Panc1 (cell line): ENCODE data around the gene DMBX1. TPM values are rescaled to one million over a fixed set of nuclear protein-coding genes. Genes with fewer than 3 reads are reported as not detected.

Source experiments
- ATAC-seq: fragments of 200-7000 bp; cut with Tn5 transposase; 2 replicates; pipeline ENCODE4 v1.9.1; 2020; ENCODE audit warnings: mild to moderate bottlenecking, moderate library complexity
- BruUV-seq: library from RNA; stranded (reverse); fragments of 400-500 nt; replicated peaks from 2 replicates; lab custom pipeline; 2021; lab: Mats Ljungman, UMichigan
- CTCF ChIA-PET: fragments of 300-600 bp; sonication (Branson Sonifier 250); formaldehyde crosslinking; loops from one replicate; lab custom pipeline; 2022; ENCODE audit warnings: antibody characterized with exemption; lab: Charles Lee
- POLR2A ChIA-PET: fragments of 300-600 bp; sonication (Branson Sonifier 250); formaldehyde crosslinking; loops from one replicate; lab custom pipeline; 2022; ENCODE audit warnings: antibody characterized with exemption; lab: Charles Lee
- DNase-seq: peaks from one replicate; pipeline ENCODE4 v3.0.0-alpha.2; 2010; ENCODE audit warnings: low read depth, low spot score
- H3K27ac ChIP-seq: 2 replicates; pipeline ENCODE4 v1.5.1; 2011; ENCODE audit warnings: mild to moderate bottlenecking, low read length, inconsistent platforms
- H3K27me3 ChIP-seq: fragments of 200-500 bp; sonication (Bioruptor generic); 2 replicates; pipeline ENCODE4 v1.6.0; 2014; ENCODE audit warnings: low read length, inconsistent platforms; ENCODE audit not compliant: control insufficient read depth, insufficient read depth
- H3K36me3 ChIP-seq: fragments of 200-500 bp; sonication (Bioruptor generic); 2 replicates; pipeline ENCODE4 v1.5.1; 2014; ENCODE audit warnings: inconsistent platforms, mild to moderate bottlenecking, low read length, moderate library complexity; ENCODE audit not compliant: control insufficient read depth, insufficient read depth
- H3K4me1 ChIP-seq: 2 replicates; pipeline ENCODE4 v1.5.1; 2011; ENCODE audit warnings: inconsistent platforms, mild to moderate bottlenecking, low read length, moderate library complexity; ENCODE audit not compliant: control insufficient read depth, insufficient read depth
- H3K4me3 ChIP-seq, 2 experiments: 2 replicates each; pipeline ENCODE4 v1.5.1; 2011 to 2012; ENCODE audit warnings: low read depth in 2 of 2, low read length in 2 of 2, mild to moderate bottlenecking in 2 of 2, inconsistent platforms in 1 of 2, moderate library complexity in 1 of 2
- H3K9me3 ChIP-seq: fragments of 200-500 bp; sonication (Bioruptor generic); 2 replicates; pipeline ENCODE4 v1.5.1; 2014; ENCODE audit warnings: low read depth, mild to moderate bottlenecking, inconsistent platforms, low read length, moderate library complexity; ENCODE audit not compliant: control insufficient read depth, insufficient read depth
- CTCF ChIP-seq: fragments of 450-650 bp; IDR thresholded peaks from 2 replicates; pipeline ENCODE4 v1.5.1; 2017; ENCODE audit warnings: mild to moderate bottlenecking
- POLR2AphosphoS5 ChIP-seq: IDR thresholded peaks from 2 replicates; pipeline ENCODE4 v1.6.1; 2012; ENCODE audit warnings: mild to moderate bottlenecking, low read depth, low read length, moderate library complexity
- REST ChIP-seq, 2 experiments: IDR thresholded peaks; 2 replicates each; pipeline ENCODE4 v1.6.1; 2011 to 2012; ENCODE audit warnings: low read depth in 2 of 2, control low read depth in 1 of 2, low read length in 1 of 2, mild to moderate bottlenecking in 1 of 2, moderate library complexity in 1 of 2; ENCODE audit not compliant: insufficient read depth in 1 of 2
- SIN3A ChIP-seq: IDR thresholded peaks from 2 replicates; pipeline ENCODE4 v1.6.1; 2012; ENCODE audit warnings: low read depth, mild to moderate bottlenecking, low read length, moderate library complexity, borderline replicate concordance; ENCODE audit not compliant: insufficient read depth
- TCF7L2 ChIP-seq: IDR thresholded peaks from 2 replicates; pipeline ENCODE4 v1.6.1; 2011; ENCODE audit warnings: mild to moderate bottlenecking, low read depth, low read length, inconsistent platforms
- in situ Hi-C: cut with HindIII; loops from 2 replicates; pipeline ENCODE4 v1.10.0; 2016; ENCODE audit warnings: low sequenced_read_pairs, low pct_unique_long_range_greater_than_20kb
- intact Hi-C: fragments of 100-400 bp; cut with micrococcal nuclease; formaldehyde crosslinking; loops from one replicate; pipeline ENCODE4 v1.10.0; 2022; ENCODE audit not compliant: unreplicated experiment
- total RNA-seq: library from RNA; stranded (reverse); gene quantifications from one replicate; pipeline ENCODE4 v1.2.1, GENCODE V29; 2021; ENCODE audit not compliant: unreplicated experiment

Gene DMBX1
- total RNA-seq, 1 experiment from 2014 or later: 0.05 TPM

GRCh38 chr1:46535063-46535462 is 45.4 kb downstream of the DMBX1 start:
- H3K27ac ChIP-seq: no peak overlapping the region
- intact Hi-C loops (loop anchor here (10.0 kb wide), 1 partner anchor 190 kb away; no protein-coding TSS in a partner anchor), in situ Hi-C loops (no loop called here)
- CTCF ChIA-PET: interaction anchor here (0.5 to 1.2 kb wide), 6 partner anchors 55 to 171 kb away, joined by 3 to 5 read pairs (median 4); no protein-coding TSS in a partner anchor
- peak; percentile 25 for DNase-seq
- BruUV-seq: no TSS peak
- peak; percentile 65 for ATAC-seq
- no peaks in the 10 kb centered on the region for H3K9me3 ChIP-seq
- peaks cover 8% of the 10 kb centered on the region for H3K27me3 ChIP-seq
- 0 out of 2 replicates have a peak, but pooled peaks cover 2% of the 10 kb centered on the region for H3K4me1 ChIP-seq
- no peaks in the 10 kb centered on the region for H3K36me3 ChIP-seq
- POLR2A ChIA-PET: no interaction called here
- no peak overlapping the region for H3K4me3 ChIP-seq
- TF ChIP-seq SIN3A (no peak), TCF7L2 (no peak), CTCF (peak; percentile 81)

- Histone ChIP-seq H3K9me3 (no peaks in the 10 kb centered on the region), H3K4me1 (0 out of 2 replicates have a peak, but pooled peaks cover 2% of the 10 kb centered on the region), H3K4me3 (no peak overlapping the region), H3K27ac (no peak overlapping the region), H3K27me3 (peaks cover 8% of the 10 kb centered on the region), H3K36me3 (no peaks in the 10 kb centered on the region)
- CTCF ChIA-PET: no interaction called here
- DNase-seq: no peak
- in situ Hi-C loops: no loop called here
- no peak for TF ChIP-seq SIN3A
- TF ChIP-seq CTCF: no peak
- no peak for TF ChIP-seq REST (IDR thresholded peaks at IDR 0.05; ENCODE audit: insufficient read depth in 1 of 2, low read depth in 2 of 2, low read length in 1 of 2)
- no peak for TF ChIP-seq POLR2AphosphoS5
- no peak for TF ChIP-seq TCF7L2
- no peak for ATAC-seq
- intact Hi-C loops: loop anchor here (10.0 kb wide), 1 partner anchor 188 kb away; no protein-coding TSS in a partner anchor
- POLR2A ChIA-PET: interaction anchor here (0.6 kb wide), 1 partner anchor 111 kb away, joined by 3 read pairs; no protein-coding TSS in a partner anchor
- no TSS peak for BruUV-seq
These were observed 46.9 kb downstream of the DMBX1 start for GRCh38 chr1:46536527-46536926.
